ENCODE data around the gene RFX6.

RFX6 gene

DNA sequence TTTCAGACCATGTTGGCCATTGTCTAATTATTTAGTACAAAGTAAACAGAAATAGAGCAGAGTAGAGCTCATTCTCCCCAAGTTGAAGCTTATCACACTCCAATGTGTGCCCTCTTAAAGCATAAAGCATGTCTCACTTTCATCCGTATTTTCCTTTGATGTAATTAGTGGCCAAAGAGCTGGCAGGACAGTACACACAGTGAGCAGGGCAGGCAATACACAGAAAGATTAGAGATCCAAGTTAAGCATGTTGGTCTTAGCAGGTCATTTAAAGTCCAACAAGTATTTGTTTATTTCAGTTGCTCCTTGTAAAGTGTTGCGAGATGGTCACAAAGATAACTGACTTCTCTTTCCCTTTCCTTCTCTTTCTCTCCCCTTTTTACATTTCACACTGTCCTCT lies 47.2 kb downstream of the RFX6 start:
- Mint-ChIP-seq H3K27me3 (ENCODE audit: low read depth, poor library complexity) (no peaks in the 10 kb centered on the region), H3K4me3 (no peak overlapping the region), H3K9me3 (no peaks in the 10 kb centered on the region), H3K4me1 (no peaks in the 10 kb centered on the region), H3K36me3 (ENCODE audit: low read depth) (no peaks in the 10 kb centered on the region), H3K27ac (no peak overlapping the region)
- TF ChIP-seq, protein P1, sequence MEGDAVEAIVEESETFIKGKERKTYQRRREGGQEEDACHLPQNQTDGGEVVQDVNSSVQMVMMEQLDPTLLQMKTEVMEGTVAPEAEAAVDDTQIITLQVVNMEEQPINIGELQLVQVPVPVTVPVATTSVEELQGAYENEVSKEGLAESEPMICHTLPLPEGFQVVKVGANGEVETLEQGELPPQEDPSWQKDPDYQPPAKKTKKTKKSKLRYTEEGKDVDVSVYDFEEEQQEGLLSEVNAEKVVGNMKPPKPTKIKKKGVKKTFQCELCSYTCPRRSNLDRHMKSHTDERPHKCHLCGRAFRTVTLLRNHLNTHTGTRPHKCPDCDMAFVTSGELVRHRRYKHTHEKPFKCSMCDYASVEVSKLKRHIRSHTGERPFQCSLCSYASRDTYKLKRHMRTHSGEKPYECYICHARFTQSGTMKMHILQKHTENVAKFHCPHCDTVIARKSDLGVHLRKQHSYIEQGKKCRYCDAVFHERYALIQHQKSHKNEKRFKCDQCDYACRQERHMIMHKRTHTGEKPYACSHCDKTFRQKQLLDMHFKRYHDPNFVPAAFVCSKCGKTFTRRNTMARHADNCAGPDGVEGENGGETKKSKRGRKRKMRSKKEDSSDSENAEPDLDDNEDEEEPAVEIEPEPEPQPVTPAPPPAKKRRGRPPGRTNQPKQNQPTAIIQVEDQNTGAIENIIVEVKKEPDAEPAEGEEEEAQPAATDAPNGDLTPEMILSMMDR (IDR thresholded peaks at IDR 0.05): no peak
- DNase-seq: no peak

DNA sequence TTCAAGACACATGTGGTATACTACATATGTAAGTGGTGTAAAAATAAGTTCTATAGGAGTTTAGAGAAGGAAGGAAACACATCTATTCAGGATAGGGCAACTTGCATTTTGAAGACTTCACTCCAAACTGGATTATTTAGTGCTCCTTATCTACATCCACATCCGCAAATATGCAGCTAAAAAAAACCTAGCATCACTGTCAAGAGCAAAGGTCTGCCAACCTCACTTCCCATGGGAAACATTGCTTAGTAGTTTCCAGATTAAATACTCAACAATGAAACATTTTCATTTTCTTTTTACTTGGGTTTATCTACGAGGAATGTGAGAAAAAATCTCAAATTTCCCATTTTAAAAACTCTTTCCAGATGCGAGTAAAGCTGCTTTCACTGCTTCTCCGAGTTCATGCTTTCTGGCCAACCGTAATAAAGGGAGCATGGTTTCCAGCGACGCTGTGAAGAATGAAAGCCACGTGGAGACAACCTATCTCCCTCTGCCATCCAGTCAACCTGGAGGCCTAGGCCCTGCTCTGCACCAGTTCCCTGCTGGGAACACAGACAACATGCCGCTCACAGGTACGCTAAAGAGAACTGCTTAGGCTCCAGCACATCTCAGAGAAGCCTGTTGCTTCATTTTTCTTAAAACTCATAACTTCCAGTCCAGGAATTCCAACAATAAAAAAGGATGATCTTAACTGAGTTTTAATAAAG lies 48.2 kb downstream of the RFX6 start:
- Mint-ChIP-seq H3K4me1 (no peaks in the 10 kb centered on the region), H3K36me3 (ENCODE audit: low read depth) (no peaks in the 10 kb centered on the region), H3K27ac (no peak overlapping the region), H3K4me3 (no peak overlapping the region), H3K27me3 (ENCODE audit: low read depth, poor library complexity) (no peaks in the 10 kb centered on the region), H3K9me3 (no peaks in the 10 kb centered on the region)
- DNase-seq: no peak
- TF ChIP-seq, protein P1 (IDR thresholded peaks at IDR 0.05): no peak

DNA sequence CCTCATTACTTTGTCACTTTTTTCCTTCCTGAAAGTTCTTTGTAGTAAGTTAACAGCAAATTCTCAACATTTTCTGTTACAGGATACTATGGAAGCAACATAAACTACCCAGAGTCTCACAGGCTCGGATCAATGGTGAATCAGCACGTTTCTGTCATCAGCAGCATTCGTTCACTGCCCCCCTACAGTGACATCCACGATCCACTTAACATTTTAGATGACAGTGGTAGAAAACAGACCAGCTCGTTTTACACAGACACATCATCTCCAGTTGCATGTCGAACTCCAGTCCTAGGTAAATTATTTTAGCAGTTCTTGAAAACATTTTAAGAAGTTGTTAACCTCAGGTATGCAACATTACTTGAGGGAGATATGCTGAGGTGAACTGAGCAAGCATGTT lies 51.6 kb downstream of the RFX6 start:
- TF ChIP-seq, protein P1 (IDR thresholded peaks at IDR 0.05): no peak
- Mint-ChIP-seq H3K9me3 (no peaks in the 10 kb centered on the region), H3K4me1 (no peaks in the 10 kb centered on the region), H3K27ac (no peak overlapping the region), H3K27me3 (ENCODE audit: low read depth, poor library complexity) (no peaks in the 10 kb centered on the region), H3K36me3 (ENCODE audit: low read depth) (no peaks in the 10 kb centered on the region), H3K4me3 (no peak overlapping the region)
- DNase-seq: no peak

DNA sequence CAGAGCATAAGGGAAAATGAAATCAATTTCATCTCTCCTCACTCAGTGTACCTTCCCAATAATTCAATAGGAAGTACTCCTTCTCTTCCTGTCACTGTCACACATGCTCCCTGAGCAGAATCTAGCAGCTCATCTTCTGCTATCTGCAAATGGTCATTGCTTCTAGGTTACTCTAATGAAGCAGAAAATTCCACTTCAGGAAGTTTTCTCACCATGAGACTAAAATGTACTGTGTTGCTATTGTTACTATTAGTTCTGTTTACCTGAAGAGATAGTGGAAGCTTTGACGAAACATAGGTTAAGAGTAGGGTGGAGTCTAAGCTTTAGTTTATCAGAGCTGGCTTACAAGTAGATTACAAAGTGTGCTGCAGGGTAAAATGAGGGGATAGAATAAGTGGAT lies 52.8 kb downstream of the RFX6 start:
- Mint-ChIP-seq H3K4me1 (no peaks in the 10 kb centered on the region), H3K27me3 (ENCODE audit: low read depth, poor library complexity) (peaks cover 2% of the 10 kb centered on the region), H3K9me3 (no peaks in the 10 kb centered on the region), H3K27ac (no peak overlapping the region), H3K4me3 (no peak overlapping the region), H3K36me3 (ENCODE audit: low read depth) (no peaks in the 10 kb centered on the region)
- no peak for DNase-seq
- TF ChIP-seq, protein P1 (IDR thresholded peaks at IDR 0.05): no peak

DNA sequence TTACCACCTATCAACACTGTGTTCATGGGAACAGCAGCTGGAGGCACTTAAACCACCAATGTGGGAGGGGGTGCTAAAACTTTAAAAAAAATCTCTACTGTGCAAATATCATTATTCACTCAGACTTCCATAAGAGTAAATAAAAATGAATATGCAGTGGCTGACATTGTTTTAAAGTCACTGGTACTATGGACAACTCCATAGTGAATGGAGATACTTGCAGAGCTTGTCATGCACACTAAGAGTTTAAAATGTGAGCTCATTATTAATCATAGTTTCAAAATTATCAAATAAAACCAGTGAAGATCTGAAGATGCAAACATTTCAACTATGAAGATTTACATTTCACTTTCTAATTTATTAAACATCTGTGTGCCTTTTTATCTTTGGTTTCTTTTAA lies 54.4 kb downstream of the RFX6 start:
- no peak overlapping the region for H3K4me3 Mint-ChIP-seq
- H3K9me3 Mint-ChIP-seq: no peaks in the 10 kb centered on the region
- TF ChIP-seq, protein P1 (IDR thresholded peaks at IDR 0.05): no peak
- H3K4me1 Mint-ChIP-seq: no peaks in the 10 kb centered on the region
- no peaks in the 10 kb centered on the region for H3K36me3 Mint-ChIP-seq (ENCODE audit: low read depth)
- no peak overlapping the region for H3K27ac Mint-ChIP-seq
- DNase-seq: no peak
- H3K27me3 Mint-ChIP-seq (ENCODE audit: low read depth, poor library complexity): peaks cover 3% of the 10 kb centered on the region

DNA sequence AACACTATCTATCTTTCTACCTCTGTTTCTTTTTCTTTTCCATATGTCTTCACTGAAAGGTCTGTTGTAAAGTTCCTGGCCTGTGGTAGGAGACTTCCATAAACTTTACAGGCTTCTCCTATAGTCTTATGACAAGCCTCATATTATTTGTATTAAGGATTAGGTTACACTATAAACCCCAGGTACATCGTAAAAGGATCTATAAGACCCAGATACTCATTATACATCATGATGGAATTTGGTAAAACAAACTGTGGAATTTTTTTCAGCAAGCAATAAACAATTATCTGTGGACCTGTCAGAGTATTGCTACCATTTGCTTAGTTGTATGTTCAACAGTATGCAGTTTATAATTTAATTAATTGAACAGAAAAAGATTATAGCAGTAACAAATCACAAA lies 55.5 kb downstream of the RFX6 start:
- H3K4me3 Mint-ChIP-seq: no peak overlapping the region
- no peaks in the 10 kb centered on the region for H3K9me3 Mint-ChIP-seq
- TF ChIP-seq, protein P1 (IDR thresholded peaks at IDR 0.05): no peak
- peaks cover 3% of the 10 kb centered on the region for H3K27me3 Mint-ChIP-seq (ENCODE audit: low read depth, poor library complexity)
- H3K4me1 Mint-ChIP-seq: no peaks in the 10 kb centered on the region
- H3K36me3 Mint-ChIP-seq (ENCODE audit: low read depth): no peaks in the 10 kb centered on the region
- H3K27ac Mint-ChIP-seq: no peak overlapping the region
- no peak for DNase-seq
